HG03342 (cell line): ENCODE measurements around the gene EEF1G.
"Not testable (repeated sequence)": the region's sequence is repeated elsewhere in the genome, so short reads cannot be mapped to it uniquely, and the experiment has no call there.

Experiments used
- ATAC-seq: cut with Tn5 transposase; IDR thresholded peaks from one replicate; pipeline ENCODE4 v1.9.1; 2021; ENCODE audit warnings: mild to moderate bottlenecking, moderate library complexity; ENCODE audit not compliant: unreplicated experiment

The EEF1G gene

DNA sequence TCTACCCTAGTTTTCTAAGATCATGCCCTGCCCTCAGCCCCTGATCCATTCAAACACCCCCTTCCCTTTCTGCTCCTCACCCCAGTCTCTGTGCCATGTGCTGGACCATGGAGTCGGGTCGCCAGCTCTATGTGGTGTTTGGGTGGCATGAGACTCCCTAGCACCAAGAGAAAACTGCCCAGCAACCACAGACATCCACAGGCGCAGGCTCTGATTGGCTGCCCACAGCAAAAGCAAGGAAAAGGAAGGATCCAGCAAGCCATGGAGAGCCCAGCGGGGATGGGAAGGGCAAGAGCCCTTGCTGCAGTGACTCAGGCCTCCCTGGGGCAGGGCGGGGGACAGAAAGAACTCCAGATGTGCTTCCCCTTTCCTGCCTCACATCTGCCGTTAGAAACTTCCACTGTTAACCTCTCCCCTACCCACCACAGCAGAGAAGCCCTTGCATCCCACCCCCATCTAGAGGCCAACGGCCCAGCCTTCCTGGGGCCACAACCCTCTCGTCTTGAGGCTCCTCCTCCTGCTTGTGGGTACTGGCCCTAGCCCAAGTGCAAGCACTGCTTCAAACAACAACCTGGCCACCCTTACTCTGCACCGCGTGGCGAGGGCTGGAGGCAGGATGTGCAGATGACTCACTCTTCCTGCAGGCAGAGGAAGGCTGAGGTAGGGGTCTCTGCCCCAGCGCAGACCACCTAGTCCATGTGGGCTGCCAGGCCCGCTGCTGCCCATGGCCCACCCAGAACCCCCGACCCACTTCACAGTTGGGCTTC lies 17.4 kb downstream of the EEF1G start:
- peak; percentile 33 for ATAC-seq

DNA sequence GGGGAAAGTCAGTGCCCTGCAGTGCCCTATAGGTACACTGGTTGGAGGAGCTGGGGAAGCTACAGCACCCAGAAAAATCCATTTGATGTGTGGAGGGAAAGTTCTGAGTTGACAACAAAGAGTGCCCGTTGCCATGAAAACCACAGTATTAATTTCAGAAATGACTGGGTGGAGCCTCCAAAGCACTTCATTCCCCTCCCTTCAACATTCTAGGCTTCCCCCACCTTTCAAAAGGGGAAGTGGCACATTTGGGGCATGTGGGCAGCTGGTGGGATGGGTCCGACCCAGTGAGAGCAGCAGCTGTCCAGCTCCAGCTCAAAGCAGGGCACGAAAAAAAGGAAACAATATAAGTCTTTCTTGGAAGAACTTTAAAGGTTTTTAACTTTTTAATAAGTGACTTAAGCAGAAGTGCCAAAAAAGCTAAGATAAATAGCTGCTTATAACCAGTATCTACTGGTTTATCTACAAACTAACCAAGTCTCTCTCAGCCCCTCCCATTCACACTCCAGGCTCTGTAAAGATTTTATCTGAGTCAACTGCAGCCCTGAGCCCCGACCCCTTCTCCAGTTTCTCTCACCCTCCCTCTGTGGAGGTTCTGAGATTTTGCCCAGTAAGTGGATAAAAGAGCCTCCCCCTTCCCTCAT lies 18.1 kb downstream of the EEF1G start:
- ATAC-seq, result peak; percentile 32

DNA sequence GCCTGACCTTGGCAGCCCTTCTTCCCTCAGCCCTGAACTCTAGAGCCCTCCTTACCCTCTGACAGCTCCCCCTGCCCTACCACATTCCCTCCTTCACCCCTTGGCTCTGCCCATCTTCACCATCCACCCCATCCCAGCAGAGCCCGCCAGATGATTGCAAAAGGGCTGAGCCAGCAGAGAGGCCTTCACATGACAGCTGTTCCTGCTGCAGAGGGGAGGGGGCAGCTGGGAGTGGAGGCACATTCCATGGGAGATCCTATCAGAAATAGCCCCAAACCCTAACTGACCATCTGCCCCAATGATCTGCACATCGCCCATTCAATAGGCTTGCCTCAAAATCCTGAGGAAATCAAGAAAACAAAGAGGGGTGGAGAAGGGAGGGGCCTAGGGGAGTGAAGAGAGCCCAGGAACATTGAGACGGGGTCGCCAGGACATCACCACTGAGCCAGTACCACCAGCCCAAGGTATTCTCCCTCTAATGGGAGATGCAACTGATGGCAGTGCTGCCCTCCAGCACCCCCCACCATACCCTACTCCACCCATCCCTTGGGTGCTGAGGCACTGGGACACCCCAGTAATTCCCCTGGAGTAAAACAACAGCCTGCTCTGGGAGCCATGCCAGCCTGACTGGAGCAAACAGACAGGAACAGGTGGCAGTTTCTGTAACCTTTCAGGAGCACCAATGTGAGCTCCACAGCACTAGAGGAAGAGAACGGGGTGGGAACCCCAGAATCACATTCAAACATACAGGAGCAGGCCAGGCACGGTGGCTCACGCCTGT lies 19.1 kb downstream of the EEF1G start:
- ATAC-seq, result no peak

DNA sequence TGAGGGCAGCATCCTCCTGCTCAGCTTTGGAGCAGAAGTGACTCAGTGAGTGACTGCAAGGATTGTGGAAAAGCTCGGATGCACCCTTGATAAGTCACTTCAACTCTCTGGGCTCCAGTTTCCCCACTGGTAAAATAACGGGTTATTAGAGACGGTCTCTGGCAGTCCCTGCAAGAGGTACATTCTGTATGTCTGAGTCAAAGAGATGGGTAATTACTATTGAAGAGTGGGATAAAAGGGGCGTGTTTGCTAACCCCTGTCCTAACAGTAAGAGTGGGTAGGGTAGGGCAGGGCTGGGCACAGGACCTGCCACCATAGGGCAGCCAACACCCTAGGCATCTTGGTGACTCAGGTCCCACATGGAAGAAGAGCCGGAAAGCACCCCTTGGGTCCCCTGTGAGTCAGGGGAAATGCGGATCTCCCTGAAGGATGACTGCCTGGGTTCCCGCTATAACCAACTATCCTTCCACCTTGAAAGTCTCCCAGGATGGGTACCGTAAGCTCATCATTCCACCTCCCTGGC lies 19.8 kb downstream of the EEF1G start:
- no peak for ATAC-seq

DNA sequence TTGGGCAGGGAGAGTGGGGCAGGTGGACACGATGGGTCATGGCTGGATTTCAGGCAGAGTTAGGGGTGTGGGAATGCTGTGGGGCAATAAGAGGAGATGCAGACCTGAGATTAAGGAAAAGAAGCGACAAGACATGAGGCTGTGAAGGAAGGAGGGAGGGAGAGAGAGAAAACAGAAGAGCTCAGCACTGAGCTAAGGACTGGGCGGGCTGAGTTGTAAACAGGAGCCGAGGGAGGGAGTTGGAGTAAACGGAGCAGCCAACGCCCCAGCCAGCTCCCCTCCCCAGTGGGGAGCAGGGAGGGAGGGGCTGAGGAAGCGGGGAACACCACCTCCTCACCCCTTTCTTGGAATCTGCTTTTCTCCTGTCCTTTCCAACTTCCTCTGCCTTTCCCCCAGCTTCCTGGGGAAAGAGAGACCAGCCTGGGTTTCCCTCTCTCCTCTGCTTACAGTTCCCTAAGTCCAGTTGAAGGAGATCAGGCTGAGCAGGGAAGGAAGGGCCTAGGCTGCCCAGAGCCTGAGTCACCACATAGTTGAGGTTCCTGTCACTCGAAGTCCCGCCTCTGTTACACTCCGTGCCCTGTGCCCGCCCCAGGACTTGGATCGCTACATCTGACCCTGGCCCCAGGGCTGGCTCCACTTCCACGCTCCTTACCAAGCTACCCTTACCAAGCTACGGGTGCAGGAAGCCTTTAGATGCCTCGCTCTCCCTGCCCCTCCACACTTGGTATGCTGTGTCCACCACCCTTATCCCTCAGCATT lies 20.4 kb downstream of the EEF1G start:
- no peak for ATAC-seq

DNA sequence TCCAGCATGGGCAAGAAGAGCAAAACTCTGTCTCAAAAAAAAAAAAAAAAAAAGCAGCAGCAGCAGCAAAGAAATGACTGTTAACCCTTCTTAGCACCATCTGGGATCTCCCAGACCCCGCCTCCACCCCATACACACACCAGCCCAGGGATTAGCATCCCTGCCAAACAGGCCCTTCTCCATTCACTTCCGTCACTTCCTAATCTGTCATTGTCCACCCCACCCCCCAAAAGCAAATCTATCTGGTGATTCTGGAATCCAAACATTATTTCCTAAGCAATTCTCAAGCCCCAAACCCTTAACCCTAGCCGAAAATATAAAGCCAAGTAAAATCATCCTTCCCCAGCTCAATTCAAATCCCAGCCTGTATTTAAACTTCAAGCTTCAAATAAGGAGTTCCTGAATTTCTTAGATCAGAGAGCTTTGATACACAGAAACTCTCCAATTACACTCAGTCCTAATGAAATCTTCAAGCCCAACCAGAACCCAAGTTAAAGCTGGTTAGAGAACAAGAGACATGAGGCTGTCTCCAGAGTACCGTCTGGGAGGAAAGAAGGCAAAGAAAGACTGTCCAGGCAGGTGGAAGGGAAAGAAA lies 21.1 kb downstream of the EEF1G start:
- ATAC-seq, result no peak

DNA sequence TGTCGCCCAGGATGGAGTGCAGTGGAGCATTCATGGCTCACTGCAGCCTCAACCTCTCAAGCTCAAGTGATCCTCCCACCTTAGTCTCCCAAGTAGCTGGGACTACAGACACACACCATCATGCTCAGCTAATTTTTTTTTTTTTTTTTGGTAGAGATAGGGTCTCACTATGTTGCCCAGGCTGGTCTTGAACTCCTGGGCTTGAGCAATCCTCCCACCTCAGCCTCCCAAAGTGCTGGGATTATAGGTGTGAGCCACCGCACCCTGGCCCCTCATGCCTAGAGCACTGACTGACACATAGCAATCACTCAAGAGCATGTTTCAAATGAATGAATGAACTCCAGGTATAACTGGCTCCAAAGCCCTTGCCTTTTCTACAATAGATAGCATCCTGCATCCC lies 23.2 kb downstream of the EEF1G start:
- ATAC-seq, result not testable (repeated sequence)

DNA sequence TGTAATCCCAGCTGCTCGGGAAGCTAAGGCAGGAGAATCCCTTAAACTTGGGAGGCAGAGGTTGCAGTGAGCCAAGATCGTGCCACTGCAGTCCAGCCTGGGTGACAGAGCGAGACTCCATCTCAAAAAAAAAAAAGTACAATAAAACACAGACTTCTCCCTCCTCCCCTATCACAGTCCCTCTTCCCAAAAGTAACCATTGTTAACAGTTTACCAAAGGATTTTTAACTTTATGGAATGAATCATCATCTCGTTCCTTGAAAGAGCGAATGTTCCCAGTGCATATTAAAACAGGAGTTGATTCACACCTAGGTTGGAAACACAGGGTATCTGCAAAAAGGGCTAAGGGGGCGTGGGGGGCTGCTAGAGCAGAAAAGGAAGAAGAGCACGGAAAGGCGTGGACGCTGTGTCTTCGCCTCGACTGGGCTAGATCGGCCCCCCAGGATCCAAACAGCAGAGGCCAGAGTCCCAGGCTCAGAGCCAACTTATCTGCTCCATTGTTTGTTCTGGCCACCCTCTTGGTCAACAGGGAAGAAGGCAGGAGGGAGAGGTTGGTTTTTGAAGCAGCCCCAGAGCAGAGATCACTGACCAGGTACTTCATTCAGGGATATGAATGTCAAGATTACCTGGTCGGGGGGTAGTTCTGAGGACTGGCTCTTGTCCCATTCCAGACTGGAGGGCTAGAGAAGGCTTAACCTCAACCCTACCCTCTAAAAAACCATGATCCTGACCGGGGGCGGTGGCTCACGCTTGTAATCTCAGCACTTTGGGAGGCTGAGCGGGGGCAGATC lies 25.0 kb downstream of the EEF1G start:
- ATAC-seq, result no peak

DNA sequence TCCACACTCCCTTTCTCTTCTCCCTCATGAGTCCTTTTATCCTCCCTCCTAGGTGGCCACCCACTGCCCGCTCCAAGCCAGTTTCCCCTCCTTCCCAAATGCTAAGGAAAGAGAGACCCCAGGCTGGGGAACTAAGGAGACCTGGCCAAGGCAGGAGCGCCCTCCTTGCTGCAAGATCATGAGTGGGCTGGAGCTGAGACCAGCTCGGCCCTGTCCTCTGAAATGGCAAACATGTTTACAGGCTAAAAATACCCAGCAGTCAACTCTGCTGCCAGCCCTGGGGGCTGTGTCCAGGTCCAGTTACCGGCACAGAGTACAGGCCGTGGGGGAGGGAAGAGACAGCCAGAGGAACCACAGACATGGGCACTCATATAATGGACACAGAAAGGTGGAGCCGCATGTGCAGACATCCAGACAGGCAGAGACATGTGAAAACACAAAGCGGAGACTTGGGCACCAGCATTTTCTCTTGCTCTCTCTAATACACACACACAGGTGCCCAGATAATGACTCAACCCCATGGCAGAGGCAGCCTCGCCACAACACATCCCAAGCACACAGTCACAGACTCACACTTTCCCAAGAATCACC lies 25.9 kb downstream of the EEF1G start:
- ATAC-seq, result no peak

DNA sequence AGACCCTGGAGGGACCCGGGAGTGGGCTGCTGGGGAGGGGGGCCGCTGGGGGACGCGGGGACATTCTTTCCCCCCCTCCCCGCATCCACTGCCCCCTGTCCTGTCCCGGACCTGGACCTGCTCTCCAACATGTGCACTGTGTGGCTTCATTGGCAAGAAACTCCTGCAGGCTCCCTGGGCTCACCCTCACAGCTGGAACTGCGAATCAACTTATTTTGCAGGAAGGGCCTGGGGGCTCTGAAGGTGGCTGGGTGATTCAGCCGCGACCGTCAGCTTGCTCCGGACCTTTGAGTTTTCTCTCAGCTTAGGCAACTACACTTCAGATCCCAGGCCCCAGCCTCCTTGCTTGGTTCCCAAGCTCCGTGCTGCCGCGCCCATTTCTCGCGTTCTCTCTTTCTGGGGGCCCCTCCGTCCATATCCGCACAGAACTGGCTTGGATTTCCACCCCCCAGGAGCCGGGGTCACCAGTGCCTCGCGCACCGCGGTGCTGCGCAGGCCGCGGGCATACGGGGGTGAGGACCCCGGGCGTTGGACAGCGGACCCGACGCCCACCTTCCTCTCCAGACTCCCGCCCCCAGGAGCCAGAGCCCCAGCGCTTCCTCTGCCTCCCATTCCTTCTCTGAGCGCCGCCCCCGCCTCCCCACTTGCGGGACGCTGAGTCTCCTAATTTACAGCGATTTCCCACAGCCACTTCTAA lies 26.6 kb downstream of the EEF1G start:
- no peak for ATAC-seq

DNA sequence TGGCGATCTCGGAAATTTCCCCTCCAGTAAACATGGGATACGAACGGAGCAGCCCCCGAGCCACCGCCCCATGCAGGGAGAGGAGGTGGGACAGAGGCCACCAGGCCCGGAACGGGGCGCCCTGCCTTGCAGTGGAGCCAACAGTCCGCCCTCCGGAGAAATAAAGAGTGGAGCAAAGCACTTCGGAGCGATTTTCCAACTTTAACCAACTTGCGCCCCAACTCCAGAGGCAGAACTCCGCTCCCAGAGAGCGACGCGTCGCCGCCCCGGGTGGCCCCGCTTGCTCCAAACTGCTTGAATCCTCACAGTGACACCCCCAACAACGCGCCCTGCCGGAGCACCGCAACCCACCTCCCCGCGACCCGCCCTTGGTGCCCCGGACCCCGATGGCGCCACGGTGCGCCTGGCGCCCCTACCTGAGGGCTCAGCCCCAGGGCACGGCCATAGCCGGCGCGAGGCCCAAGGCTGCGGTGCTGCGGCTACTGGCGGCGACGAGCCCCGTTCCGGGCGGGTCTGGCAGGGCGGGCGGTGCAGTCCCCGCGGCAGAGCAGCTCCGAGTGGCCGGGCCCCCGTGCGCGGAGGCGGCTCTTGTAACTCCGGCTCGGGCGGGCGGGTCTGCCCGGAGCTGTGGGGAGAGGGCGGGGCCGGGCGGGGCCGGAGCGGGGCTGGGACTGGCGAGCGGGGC lies 27.3 kb downstream of the EEF1G start, which contains the start of gene AHNAK:
TSS of gene AHNAK (minus strand) at position 563 of the 685 bp plus-strand sequence. CDS start 10,708 bp downstream, outside the sequence.
- ATAC-seq, result peak; percentile 37

DNA sequence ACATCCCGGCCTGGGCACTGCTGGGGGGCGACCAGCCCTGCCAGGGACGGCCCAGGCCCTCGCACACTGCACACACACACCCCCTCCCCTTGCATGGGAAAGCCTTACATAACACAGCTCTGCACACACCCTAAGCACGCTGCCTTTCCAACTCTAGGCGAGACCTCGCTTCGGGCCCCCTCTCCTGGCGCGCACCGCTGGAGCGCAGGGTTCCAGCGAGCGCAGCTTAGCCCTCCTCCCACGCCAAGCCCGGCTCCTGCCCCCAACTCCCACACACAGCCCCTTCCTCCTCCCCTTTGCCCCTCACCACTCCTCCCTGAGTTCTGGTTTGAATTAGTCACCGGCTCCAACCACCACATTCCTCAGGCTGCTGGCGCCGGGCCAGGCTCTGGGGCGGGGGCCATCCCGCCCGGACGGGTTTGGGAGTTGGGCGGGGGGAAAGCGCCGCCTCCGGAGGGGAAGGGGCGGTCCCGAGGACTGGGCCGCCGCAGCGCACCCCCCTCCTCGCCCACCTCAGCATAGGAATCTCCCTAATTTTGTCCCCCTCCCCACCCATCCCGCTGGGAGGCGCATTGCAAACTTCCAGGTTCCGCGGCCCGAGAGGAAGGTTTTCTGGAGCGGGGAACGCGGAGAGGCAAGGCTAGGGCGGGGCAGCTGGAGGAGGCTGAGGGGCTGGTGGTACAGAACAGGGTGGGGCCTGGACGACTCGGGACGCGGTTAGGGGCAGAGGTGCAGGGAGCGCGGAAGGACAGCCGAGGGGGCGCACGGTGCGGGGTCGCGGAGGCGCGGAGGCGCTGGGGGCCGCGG lies 28.1 kb downstream of the EEF1G start:
- ATAC-seq, result no peak

DNA sequence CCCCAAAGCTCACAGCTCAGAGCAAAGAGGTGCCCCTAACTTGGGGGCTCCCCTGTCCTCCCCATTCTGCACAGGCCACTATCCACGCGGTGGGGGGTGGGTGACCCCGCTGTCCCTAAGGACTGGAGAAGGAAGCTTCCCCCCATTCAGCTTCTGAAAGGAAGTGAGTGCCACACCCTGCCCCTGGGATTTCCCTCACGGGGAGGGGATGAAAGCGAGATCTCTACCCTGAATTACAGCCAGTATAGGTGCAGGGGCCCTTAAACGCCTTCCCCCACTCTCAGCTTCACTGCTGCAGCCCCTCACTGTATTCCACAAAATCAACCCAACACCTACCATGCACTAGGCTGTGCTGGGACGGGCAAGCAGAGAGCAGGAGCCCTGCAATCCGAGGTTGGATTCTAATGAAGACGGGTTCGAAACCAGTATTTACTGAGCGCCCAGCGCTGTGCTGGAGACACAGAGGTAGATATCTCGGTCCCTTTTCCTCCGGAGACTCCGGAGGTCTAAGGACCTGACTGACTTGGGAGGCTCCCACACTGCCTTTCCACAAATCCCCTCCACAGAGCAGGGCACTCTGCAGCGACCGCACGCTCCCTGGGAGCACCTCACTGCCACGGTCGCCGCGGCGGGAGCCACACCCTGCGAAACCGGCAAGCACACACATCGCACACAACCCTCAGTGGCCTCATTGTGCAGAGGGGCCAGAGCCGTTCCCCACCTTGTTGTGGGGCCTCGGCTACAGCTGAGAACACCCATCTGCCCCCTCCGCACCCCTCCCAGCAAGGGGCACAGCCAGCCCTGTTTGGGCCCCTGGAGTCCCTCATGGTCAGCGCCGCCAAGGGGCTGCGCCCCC lies 28.9 kb downstream of the EEF1G start:
- no peak for ATAC-seq

DNA sequence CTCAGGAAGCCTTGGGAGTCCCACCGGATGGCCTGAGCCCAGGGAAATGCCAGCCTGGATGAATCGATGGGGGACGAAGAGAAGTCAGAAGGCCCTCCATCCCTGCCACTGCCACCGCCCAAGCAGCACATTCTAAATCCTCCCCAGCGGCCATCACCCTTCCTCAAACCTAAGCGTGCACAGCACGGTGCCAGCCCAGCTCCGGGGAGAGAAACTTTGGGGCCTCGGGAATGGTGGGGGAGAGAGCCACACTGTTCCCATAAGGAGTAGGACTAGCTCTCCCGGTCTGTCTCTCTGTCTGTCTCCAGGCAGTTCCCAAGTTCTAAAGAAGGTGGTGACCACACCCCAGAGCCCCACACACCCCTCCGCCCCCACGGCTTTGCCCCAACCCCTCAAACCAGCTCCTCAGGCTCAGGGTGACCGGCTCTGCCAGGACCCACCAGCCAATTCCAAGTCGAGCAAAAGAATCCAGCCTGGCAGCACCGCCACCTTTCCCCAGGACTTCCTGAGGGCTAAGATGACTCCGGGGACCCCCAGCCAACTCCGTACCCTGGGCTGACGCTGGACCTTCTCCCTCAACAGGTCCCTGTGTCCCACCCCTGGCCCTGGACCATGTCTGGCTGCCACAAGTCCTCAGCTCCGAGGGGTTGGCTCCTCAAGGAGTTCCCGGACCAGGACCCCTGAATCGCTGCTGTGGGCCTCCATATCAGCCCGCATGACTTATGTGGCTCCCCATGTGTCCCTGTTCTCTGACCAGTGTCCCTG lies 29.8 kb downstream of the EEF1G start:
- ATAC-seq, result no peak

DNA sequence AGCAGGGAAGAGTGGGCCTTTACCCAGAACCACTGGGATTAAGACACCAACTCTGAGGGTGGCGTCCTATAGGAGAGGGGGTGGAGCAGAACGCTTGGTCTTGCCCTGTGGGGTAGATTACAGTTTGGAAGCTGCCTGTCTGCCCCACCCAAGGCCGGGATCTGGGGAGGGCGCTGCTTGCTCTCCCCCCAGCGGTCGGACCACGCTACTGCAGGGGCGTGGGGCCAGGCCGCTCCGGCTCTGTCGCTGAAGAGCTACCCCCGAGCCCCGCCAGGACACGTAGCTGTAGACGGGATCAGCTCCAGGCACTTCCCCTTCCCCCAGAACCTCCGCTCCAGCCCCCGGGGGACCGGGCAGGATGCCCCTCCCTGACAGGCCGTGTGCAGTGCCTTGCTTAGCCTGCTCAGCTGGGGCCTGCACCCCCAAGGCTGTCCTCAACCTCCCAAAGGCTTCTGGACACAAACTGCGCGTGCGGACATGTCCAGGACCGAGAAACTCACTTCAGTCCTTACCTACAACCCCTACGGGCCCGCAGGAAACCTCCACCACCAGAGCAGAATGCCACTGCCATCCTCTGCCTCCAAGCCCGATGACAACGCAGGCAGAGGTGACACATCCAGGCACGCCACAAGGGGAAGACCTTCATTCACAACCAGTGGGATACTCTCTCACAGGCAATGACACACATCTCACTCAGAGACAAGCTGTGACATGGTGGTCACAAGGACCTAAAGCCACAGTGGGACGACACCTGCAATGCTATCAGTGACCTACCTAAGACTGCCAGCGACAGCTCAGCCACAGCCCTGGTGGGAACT lies 30.7 kb downstream of the EEF1G start:
- peak; percentile 24 for ATAC-seq
